Common myeloid progenitor, CD34-positive (primary cell): ENCODE data around the gene PICALM.
A peak's percentile ranks its signal among the peaks of the same experiment; 100 is the strongest.

Experiments used
- CTCF ChIA-PET: fragments of 350-600 bp; sonication (Branson Sonifier 250); formaldehyde crosslinking; loops from one replicate; lab custom pipeline; 2021; ENCODE audit warnings: antibody characterized with exemption; lab: Charles Lee
- POLR2A ChIA-PET: fragments of 350-600 bp; sonication (Branson Sonifier 250); formaldehyde crosslinking; loops from one replicate; lab custom pipeline; 2021; ENCODE audit warnings: antibody characterized with exemption; lab: Charles Lee
- DNase-seq, 3 donors: peaks; one replicate each; pipeline versions ENCODE4 v3.0.0 to v3.0.0-alpha.2; 2013
- H3K27ac ChIP-seq, 2 experiments: 1 replicate in 1 of 2; 2 replicates in 1 of 2; pipeline ENCODE4 v1.7.0; 2013; ENCODE audit warnings: inconsistent platforms in 2 of 2, low read length in 2 of 2, mild to moderate bottlenecking in 2 of 2, low read depth in 1 of 2, moderate library complexity in 1 of 2; ENCODE audit not compliant: severe bottlenecking in 2 of 2, insufficient read depth in 1 of 2, poor library complexity in 1 of 2
- H3K27me3 ChIP-seq, 5 experiments: replicated peaks in 2 of 5; 1 replicate in 3 of 5; 2 replicates in 2 of 5; pipeline versions ENCODE4 v1.6.1 to v1.7.0; 2013; ENCODE audit warnings: low read length in 4 of 5, mild to moderate bottlenecking in 2 of 5, moderate library complexity in 2 of 5, inconsistent platforms in 1 of 5; ENCODE audit not compliant: insufficient read depth in 5 of 5, control insufficient read depth in 4 of 5
- H3K36me3 ChIP-seq, 4 experiments: 1 replicate in 2 of 4; 2 replicates in 2 of 4; pipeline versions ENCODE4 v1.6.1 to v1.7.0; 2013; ENCODE audit warnings: low read length in 3 of 4, control low read depth in 1 of 4, mild to moderate bottlenecking in 1 of 4; ENCODE audit not compliant: control insufficient read depth in 4 of 4, insufficient read depth in 4 of 4
- H3K4me1 ChIP-seq, 4 experiments: 1 replicate in 3 of 4; 2 replicates in 1 of 4; pipeline versions ENCODE4 v1.6.1 to v1.7.1; 2013; ENCODE audit warnings: low read length in 3 of 4, mild to moderate bottlenecking in 3 of 4, control low read depth in 1 of 4, inconsistent platforms in 1 of 4, moderate library complexity in 1 of 4; ENCODE audit not compliant: control insufficient read depth in 4 of 4, insufficient read depth in 4 of 4; ENCODE audit errors: control extremely low read depth in 1 of 4
- H3K4me3 ChIP-seq, 7 experiments: 1 replicate in 4 of 7; 2 replicates in 3 of 7; pipeline versions ENCODE4 v1.5.1 to v1.7.0; 2013; ENCODE audit warnings: mild to moderate bottlenecking in 7 of 7, low read length in 6 of 7, moderate library complexity in 6 of 7, inconsistent platforms in 2 of 7, low read depth in 2 of 7, control low read depth in 1 of 7; ENCODE audit not compliant: insufficient read depth in 4 of 7, control insufficient read depth in 1 of 7; ENCODE audit errors: extremely low read depth in 1 of 7
- H3K9me3 ChIP-seq, 5 experiments: 1 replicate in 4 of 5; 2 replicates in 1 of 5; pipeline versions ENCODE4 v1.6.1 to v1.7.1; 2013; ENCODE audit warnings: low read length in 4 of 5, mild to moderate bottlenecking in 2 of 5, inconsistent platforms in 1 of 5, low read depth in 1 of 5, moderate library complexity in 1 of 5; ENCODE audit not compliant: control insufficient read depth in 4 of 5, insufficient read depth in 2 of 5; ENCODE audit errors: control extremely low read depth in 1 of 5
- WGBS: methylation state at CpG from one replicate; pipeline ENCODE4 v1.1.5; 2013; ENCODE audit not compliant: insufficient coverage; 5-methylcytosine and 5-hydroxymethylcytosine counted together

PICALM gene

GRCh38 chr11:86011175-86011574 is 57.7 kb downstream of the PICALM start:
- H3K9me3 ChIP-seq = no peaks in the 10 kb centered on the region
- no peak overlapping the region for H3K4me3 ChIP-seq
- DNase-seq = no peak
- no peaks in the 10 kb centered on the region for H3K27me3 ChIP-seq
- peaks cover 25 to 73% (median 43%) of the 10 kb centered on the region in 4 experiments for H3K36me3 ChIP-seq
- no peaks in the 10 kb centered on the region for H3K4me1 ChIP-seq
- WGBS = no CpG with 5 or more reads among the region's 1 CpG
- ChIA-PET CTCF (interaction anchor here (1.0 to 1.7 kb wide), 7 partner anchors 8 to 249 kb away, joined by 3 to 4 read pairs (median 3); partner anchors contain the start of gene PICALM), POLR2A (interaction anchor here (0.9 kb wide), 1 partner anchor 192 kb away, joined by 3 read pairs; no protein-coding TSS in a partner anchor)
- H3K27ac ChIP-seq = no peak overlapping the region

GRCh38 chr11:86003654-86004053 is 65.2 kb downstream of the PICALM start:
- POLR2A ChIA-PET = no interaction called here
- H3K36me3 ChIP-seq = peaks cover 23 to 95% (median 62%) of the 10 kb centered on the region in 4 experiments

GRCh38 chr11:86002431-86002830 is 66.5 kb downstream of the PICALM start:
- WGBS = 93% methylated on average over 3 of the region's 3 CpGs
- ChIA-PET CTCF (interaction anchor here (1.0 to 1.3 kb wide), 2 partner anchors 9 to 29 kb away, joined by 3 read pairs; no protein-coding TSS in a partner anchor), POLR2A (no interaction called here)
- Histone ChIP-seq H3K36me3 (peaks cover 26 to 95% (median 60%) of the 10 kb centered on the region in 4 experiments), H3K27ac (no peak overlapping the region), H3K4me1 (no peaks in the 10 kb centered on the region), H3K27me3 (no peaks in the 10 kb centered on the region), H3K4me3 (no peak overlapping the region), H3K9me3 (no peaks in the 10 kb centered on the region)
- no peak for DNase-seq

More at GRCh38 chr11:86003654-86004053, 65.2 kb downstream of the PICALM start:
- Histone ChIP-seq H3K4me3 (no peak overlapping the region), H3K9me3 (no peaks in the 10 kb centered on the region), H3K27ac (no peak overlapping the region), H3K27me3 (no peaks in the 10 kb centered on the region), H3K4me1 (no peaks in the 10 kb centered on the region)
- CTCF ChIA-PET = interaction anchor here (1.0 to 1.3 kb wide), 2 partner anchors 8 to 28 kb away, joined by 3 read pairs; no protein-coding TSS in a partner anchor
- WGBS = 100% methylated on average over 1 of the region's 2 CpGs
- no peak for DNase-seq

GRCh38 chr11:85991508-85991907 is 77.4 kb downstream of the PICALM start:
- CTCF ChIA-PET = interaction anchor here (1.0 to 1.7 kb wide), 2 partner anchors 15 to 22 kb away, joined by 3 to 7 read pairs; no protein-coding TSS in a partner anchor
- no peaks in the 10 kb centered on the region for H3K9me3 ChIP-seq
- no peaks in the 10 kb centered on the region for H3K27me3 ChIP-seq
- peaks cover 0 to 9% (median 0%) of the 10 kb centered on the region in 4 experiments for H3K4me1 ChIP-seq
- no peak for DNase-seq
- WGBS = 100% methylated on average over 1 of the region's 2 CpGs
- POLR2A ChIA-PET = no interaction called here
- H3K36me3 ChIP-seq = peaks cover 6 to 59% (median 36%) of the 10 kb centered on the region in 4 experiments
- no peak overlapping the region for H3K27ac ChIP-seq
- no peak overlapping the region for H3K4me3 ChIP-seq

GRCh38 chr11:85989746-85990145 is 79.1 kb downstream of the PICALM start:
- Histone ChIP-seq H3K4me1 (peaks cover 0 to 9% (median 0%) of the 10 kb centered on the region in 4 experiments), H3K36me3 (peaks cover 0 to 63% (median 37%) of the 10 kb centered on the region in 4 experiments), H3K27me3 (no peaks in the 10 kb centered on the region), H3K27ac (no peak overlapping the region), H3K4me3 (no peak overlapping the region), H3K9me3 (no peaks in the 10 kb centered on the region)
- WGBS = no CpG with 5 or more reads among the region's 2 CpGs
- ChIA-PET POLR2A (no interaction called here), CTCF (interaction anchor here (0.8 to 1.4 kb wide), 3 partner anchors 12 to 135 kb away, joined by 3 to 4 read pairs (median 4); partner anchors contain the start of gene CCDC83)
- peak in 1 of 3 donors; percentile 5 for DNase-seq

- Histone ChIP-seq H3K27ac (no peak overlapping the region), H3K4me3 (no peak overlapping the region), H3K4me1 (peaks cover 0 to 9% (median 0%) of the 10 kb centered on the region in 4 experiments), H3K9me3 (no peaks in the 10 kb centered on the region), H3K36me3 (peaks cover 0 to 63% (median 37%) of the 10 kb centered on the region in 4 experiments), H3K27me3 (no peaks in the 10 kb centered on the region)
- CTCF ChIA-PET = interaction anchor here (0.8 to 1.4 kb wide), 5 partner anchors 11 to 134 kb away, joined by 3 to 4 read pairs (median 4); partner anchors contain the start of gene CCDC83
- 97% methylated on average over 3 of the region's 3 CpGs for WGBS
- no peak for DNase-seq
- POLR2A ChIA-PET = no interaction called here
Observed at GRCh38 chr11:85988780-85989179, 80.1 kb downstream of the PICALM start.

GRCh38 chr11:85977751-85978160 is 91.1 kb downstream of the PICALM start:
- Histone ChIP-seq H3K27me3 (no peaks in the 10 kb centered on the region), H3K36me3 (peaks cover 19 to 77% (median 49%) of the 10 kb centered on the region in 4 experiments), H3K27ac (no peak overlapping the region), H3K4me1 (no peaks in the 10 kb centered on the region), H3K4me3 (no peak overlapping the region), H3K9me3 (no peaks in the 10 kb centered on the region)
- ChIA-PET POLR2A (no interaction called here), CTCF (interaction anchor here (0.8 kb wide), 1 partner anchor 11 kb away, joined by 4 read pairs; no protein-coding TSS in a partner anchor)
- no peak for DNase-seq
- 100% methylated on average over 2 of the region's 4 CpGs for WGBS
